SIG-M5 (cell line): ENCODE results near the gene EFHC2.
"Not testable (repeated sequence)": the region's sequence is repeated elsewhere in the genome, so short reads cannot be mapped to it uniquely, and the experiment has no call there.

Experiments
- DNase-seq: peaks from one replicate; lab custom pipeline; 2025; lab: John Stamatoyannopoulos, UW

Gene EFHC2

GRCh38 chrX:44234116-44234515, 109.4 kb downstream of the EFHC2 start:
- DNase-seq, result no peak

DNA sequence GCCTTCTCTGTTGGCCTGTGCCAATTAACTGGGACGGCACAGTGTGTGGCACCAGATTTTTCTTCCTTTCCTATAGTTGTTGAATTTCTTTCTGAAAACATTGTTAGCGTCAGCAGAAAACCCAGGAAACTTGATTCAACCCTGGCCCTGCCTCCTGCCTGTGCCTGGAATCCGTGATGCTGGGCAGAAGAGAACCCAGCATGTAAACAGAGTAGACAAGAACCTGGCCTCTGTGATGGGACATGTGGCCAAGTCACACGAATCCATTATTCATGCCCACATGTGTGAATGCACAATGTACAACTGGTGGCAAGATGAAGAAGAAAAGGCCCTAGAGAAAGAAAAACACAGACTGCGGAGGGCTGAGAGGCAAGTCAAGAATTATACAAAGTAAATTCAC, 111.4 kb downstream of the EFHC2 start:
- no peak for DNase-seq

DNA sequence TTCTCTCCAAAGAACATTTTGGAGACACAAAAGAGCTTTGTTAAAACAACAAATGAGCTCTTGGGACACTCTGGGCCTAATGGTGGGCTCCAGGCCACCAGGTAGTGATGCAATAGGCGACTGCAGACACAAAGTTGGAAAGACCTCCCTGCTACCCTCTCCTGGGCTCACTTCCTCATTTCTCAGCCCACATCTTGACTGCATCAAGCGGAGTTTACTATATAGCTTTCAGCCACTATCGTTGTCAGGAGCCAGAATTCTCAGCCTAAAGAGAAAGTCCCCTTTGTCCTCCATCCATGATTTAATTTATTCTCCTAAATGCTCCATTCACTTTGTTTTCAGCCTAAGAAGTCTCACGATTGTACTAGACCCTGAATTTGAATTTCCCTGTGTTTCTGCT, 114.9 kb downstream of the EFHC2 start:
- DNase-seq, result peak; percentile 2

- DNase-seq, result no peak
These were observed 115.5 kb downstream of the EFHC2 start for GRCh38 chrX:44227991-44228390.

GRCh38 chrX:44225667-44226066, 117.8 kb downstream of the EFHC2 start:
- no peak for DNase-seq

DNA sequence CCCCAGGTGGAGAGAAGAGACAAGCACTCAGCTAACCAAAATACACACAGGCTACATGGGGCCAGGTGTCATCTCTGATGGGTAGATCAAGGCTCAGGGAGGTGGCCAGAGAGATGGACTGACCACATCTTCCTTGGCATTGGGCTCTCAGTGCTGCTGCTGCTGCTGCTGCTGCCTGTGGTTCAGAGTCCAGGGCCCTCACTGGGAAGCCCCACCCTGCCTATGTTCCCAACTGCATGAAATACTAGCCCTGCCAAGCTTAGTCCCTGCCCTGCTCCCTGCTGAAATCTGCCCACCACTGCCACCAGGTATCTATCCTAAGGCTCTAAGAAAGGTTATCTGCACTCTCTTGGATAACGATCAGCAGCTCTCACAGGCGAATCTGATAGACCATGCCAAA, 118.7 kb downstream of the EFHC2 start:
- no peak for DNase-seq

DNA sequence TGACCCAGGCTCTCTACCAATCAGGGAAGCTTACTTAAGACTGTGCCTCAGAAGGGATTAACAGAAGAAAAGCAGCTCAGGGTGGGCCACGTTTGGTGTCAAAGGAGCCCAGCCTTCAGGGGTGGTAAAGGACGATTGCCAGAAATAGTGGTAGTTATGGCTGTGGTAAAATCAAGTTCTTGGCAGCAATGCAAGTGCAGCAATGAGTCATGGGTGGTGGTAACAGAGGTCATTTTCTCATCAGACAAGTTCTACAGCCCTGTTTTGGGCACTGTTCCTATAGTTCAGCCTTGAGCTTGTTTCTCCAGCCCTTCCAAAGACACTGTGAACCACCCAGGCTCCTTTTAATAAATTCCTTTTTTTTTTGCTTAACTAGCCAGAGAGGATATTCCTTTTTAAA, 120.3 kb downstream of the EFHC2 start:
- no peak for DNase-seq

DNA sequence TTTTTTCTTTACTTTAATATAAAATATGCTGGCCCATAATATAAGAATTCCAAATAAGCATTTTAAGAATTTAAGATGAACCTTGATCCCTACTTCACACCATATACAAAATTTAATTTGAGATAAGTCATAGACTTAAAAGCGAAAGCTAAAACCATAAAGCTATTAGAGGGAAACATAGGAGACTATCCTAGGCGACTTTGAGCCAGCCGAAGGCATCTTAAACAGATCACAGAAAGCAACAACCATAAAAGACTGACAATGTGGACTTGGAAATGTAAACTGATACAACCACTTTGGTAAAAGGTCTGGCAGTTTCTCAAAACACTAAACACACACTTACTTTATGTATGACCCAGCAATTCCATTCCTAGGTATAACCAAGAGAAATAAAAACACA, 125.0 kb downstream of the EFHC2 start:
- no peak for DNase-seq

DNA sequence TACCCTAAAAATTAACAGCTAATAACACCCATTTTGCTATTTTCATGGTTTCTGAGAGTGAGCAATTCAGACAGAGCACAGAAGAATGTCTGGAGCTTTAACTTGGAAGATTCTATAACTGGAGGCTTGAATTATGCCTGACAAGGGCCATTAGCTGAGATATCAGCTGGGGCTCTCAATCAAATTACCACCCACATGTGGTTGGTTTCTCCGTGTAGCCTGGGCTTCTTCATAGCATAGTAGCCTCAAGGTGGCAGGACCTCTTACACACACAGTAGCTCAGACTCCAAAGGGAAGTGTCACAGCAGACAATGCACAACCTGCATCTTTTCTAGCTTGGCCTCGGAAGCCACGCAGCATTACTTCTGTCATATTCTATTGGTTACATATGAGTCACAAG, 127.3 kb downstream of the EFHC2 start:
- no peak for DNase-seq

GRCh38 chrX:44203791-44204190, 139.7 kb downstream of the EFHC2 start:
- no peak for DNase-seq

DNA sequence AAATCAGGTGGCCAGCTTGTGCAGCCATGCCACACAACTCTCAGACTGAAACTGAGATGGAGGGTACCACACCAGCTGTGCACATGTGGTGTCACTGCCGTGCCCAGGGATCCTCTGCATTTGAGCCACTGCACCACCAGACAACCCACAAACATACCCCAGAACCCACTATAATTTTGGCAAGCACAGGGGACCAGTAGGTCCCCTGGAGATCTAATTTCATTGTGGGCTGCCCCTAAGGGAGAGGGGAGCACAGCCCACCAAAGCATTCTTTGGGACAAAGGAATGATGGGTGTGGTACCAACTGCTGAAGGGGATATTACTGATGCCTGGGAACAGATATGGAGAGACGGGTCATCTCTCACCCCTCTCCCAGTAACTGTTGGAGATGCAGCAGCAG, 140.9 kb downstream of the EFHC2 start:
- DNase-seq, result no peak

GRCh38 chrX:44189116-44189515, 154.4 kb downstream of the EFHC2 start:
- no peak for DNase-seq

- not testable (repeated sequence) for DNase-seq
These were observed 155.6 kb downstream of the EFHC2 start for GRCh38 chrX:44187915-44188314.

DNA sequence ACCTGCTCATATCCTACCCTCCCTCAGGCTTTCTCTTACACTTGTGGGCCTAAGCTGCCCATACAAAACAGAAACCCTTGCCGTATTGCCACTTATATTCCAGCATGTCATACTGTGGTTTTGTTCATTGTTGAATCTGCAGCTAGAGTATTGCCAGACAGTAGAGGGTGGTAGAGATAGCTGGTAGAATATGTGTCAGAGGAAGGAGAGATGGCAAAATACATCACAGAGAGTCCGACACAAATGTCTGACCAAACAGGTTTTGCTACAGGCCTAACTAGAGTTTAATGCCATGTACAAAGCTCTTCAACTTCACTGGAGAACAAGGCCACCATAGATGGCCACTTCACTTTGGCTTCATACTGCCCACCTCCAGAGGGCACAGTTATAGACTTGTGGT, 160.1 kb downstream of the EFHC2 start:
- no peak for DNase-seq

DNA sequence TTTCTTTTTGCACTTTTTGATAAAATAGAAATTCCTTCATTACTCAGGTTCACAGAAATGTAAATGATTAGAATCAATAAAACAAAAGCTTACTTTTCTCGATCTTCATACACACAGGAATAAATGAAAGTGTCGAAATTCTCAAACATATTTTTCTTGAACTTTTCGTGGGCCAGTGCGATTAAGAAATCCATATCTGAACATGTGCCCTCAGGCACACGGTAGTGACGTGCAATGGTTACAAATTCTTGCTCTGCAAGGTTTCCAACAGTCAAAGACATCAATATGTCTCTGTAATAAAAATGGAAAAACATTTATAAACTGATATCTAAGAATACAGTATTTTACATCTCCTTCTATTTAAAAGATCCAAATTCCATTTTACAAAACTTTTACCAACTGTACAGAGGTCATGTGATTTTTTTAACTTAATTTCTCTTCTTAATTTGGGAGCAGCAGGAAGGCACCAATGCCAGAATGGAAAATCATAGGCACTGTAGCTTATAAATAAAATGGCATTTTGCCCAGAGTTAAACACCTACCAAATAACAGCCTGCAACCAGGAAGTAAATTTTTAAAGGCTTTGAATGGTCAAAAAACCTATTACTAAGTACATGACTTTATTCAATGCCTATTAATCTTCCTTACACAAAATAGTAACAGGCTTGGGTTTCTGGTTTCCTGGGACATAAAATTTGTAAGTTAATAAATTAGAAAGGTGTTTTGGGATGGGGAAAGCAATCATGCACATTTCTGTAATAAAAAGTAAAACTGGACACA, 165.0 kb downstream of the EFHC2 start:
- no peak for DNase-seq

GRCh38 chrX:44175455-44175854, 168.0 kb downstream of the EFHC2 start:
- DNase-seq, result no peak

DNA sequence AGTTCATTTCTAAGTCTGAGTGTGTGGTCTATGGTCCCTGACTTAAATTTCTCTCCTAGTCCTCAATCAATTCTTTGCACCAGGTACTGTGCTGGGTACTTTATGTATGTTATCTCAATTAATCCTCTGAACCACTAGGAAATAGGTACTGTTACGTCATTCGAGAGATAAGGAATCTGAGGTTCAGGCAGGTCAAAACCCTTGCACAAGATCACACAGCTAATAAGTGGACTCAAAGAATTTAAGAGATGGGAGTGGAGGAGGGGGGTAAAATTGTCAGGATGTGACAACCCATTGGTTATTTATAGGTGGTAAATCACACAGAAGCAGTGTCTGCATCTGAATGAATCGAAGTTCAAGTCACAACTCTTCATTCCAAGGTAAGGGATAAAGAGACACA, 169.4 kb downstream of the EFHC2 start:
- no peak for DNase-seq

DNA sequence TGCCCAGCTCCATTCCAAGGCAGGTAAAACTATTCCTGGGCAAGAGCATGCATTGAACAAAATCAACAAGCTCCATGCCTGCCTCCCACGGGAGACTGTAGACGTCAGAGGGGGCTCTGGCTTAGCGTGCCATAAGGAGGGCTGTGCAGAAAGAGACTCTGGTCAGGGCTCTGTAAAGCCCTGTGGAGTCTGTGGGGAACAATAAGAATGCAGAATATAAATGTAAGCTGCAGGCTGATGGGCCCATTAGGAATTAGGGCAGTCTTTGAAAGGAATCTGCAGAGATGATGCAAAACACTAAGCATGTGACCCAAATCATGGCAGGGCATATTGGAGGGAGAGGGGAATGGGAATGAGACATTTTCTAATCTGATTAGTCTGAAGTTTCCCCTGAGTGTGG, 170.3 kb downstream of the EFHC2 start:
- DNase-seq, result no peak

DNA sequence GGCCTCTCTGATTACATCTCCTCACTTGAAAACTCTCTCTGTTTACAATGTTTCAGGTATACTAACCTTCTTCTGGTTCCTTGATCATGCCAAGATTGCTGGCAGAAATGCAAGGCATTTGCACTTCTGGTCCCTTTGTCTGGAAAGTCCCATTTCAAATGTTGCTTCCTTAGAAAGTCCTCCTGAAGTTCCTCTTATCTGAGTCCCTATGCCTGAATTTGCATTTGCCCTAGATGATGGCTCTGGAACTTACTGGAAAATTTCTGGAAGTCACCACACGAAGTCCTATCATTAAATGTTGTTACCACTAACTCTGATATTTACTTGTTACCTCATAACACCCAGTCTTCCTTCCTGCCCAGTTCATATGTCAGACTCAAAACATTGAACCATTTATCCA, 176.4 kb downstream of the EFHC2 start:
- no peak for DNase-seq

DNA sequence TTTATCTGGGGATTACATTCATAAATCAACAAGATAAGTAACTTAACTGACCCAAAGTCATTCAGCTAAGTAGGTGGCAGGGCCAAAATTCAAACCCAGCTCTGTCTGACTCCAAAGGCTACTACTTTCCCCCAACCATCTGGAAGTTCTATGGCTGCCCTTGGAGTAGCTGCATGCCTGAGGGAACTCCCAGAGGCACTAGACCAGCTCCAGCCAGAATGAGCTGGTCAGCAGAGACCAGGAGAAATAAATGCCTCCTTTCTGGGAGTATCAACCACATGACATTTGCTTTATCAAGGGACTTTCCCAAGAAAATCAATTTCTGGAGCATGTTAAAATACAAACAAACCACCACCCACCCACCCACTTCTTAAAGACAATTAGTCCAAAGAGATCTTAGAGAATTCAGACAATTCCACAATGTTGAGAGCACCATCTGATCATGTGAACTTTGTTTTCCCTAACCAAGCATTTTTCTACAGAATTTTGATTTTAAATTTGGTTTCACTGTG, 180.5 kb downstream of the EFHC2 start:
- no peak for DNase-seq

DNA sequence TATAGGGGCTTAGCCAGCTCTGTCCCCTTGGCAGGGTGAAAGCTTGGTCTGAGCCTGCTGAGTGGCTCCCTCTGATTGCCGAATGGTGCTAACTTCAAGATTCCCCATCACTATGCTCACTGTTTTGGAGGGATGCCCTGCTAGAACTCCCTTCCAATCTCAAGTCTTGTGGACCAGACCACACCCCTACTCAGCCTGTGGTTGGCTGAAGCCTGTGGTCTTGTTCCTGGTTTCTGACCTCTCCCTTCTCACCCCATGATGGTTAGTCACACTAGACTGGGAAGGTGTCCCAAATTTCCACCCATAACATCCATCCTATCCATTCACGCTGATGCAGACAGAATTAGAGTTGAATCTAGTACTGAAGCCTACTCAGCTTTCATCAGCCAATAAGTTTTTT, 185.6 kb downstream of the EFHC2 start:
- DNase-seq, result no peak

DNA sequence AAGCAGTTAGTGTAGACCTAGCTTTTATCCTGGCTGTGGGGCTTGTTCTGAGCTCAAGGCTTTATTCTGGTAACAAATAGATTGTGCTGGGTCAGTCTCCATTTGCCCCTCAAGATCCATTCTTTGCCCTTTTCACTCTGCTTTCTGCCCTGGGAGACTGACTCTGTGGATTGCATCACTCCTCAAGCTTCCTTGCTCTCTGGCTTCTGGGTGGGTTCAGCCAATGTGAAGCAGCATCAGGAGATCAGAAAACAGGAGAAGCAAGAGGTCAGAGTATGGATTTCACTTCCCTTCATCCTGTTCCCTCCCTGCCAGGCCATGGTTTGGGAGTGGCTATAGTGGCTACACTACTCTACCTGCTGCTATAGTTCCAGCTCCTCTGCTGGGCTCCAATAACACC, 186.2 kb downstream of the EFHC2 start:
- no peak for DNase-seq

DNA sequence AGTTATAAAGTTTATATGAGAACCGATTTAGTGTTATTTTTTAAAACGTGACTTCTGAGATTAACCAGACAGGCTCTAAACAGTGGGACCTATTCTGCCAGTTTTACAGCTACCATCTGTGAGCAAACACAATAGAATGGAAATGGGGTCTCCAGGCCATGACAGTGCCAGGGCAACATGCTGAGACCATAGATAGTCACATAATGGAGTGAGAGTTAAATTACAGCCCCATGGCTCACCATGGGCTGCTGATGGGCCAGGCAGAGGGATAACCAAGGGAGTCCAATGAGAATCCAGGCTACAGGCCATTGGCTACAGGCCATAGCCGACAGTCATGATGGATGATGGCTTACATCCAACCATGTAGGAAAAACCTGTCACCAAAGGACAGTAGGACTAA, 186.7 kb downstream of the EFHC2 start:
- no peak for DNase-seq

- no peak for DNase-seq
These were observed 188.3 kb downstream of the EFHC2 start for GRCh38 chrX:44155126-44155525.
